B cell (primary cell): Measurements from ENCODE around the gene FAM219A. TPM values are rescaled to one million over a fixed set of nuclear protein-coding genes. Genes with fewer than 3 reads are reported as not detected.

Experiments
- ATAC-seq: fragments of 200-7000 bp; cut with Tn5 transposase; one replicate; pipeline ENCODE4 v1.10.0; 2021; ENCODE audit warnings: low read depth, mild to moderate bottlenecking, moderate number of reproducible peaks, moderate library complexity
- CTCF ChIA-PET: fragments of 350-600 bp; sonication (Branson Sonifier 250); formaldehyde crosslinking; loops from one replicate; lab custom pipeline; 2021; ENCODE audit warnings: antibody characterized with exemption, inconsistent platforms; lab: Charles Lee
- POLR2A ChIA-PET: fragments of 350-600 bp; sonication (Branson Sonifier 250); formaldehyde crosslinking; loops from one replicate; lab custom pipeline; 2021; ENCODE audit warnings: antibody characterized with exemption; lab: Charles Lee
- DNase-seq: peaks from one replicate; pipeline ENCODE4 v3.0.0; 2013
- H2AFZ ChIP-seq: 2 replicates; pipeline ENCODE4 v1.6.1; 2012; ENCODE audit warnings: mild to moderate bottlenecking, low read depth, low read length; ENCODE audit not compliant: insufficient read depth, poor library complexity, severe bottlenecking
- H3K27ac ChIP-seq, 2 donors: 1 replicate in 1 of 2; 2 replicates in 1 of 2; pipeline ENCODE4 v1.5.1; 2012 to 2013; ENCODE audit warnings: low read length in 2 of 2, mild to moderate bottlenecking in 2 of 2, moderate library complexity in 1 of 2
- H3K27me3 ChIP-seq, 4 experiments: fragments of 200-600 bp in 1 of 4; sonication (generic) in 1 of 4; replicated peaks in 1 of 4; 1 replicate in 2 of 4; 2 replicates in 2 of 4; pipeline versions ENCODE4 v1.6.1 to v1.7.0; 2013 to 2016; ENCODE audit warnings: low read length in 3 of 4, mild to moderate bottlenecking in 2 of 4, mixed read lengths in 1 of 4, moderate library complexity in 1 of 4; ENCODE audit not compliant: insufficient read depth in 4 of 4, control insufficient read depth in 3 of 4; ENCODE audit errors: control extremely low read depth in 1 of 4
- H3K36me3 ChIP-seq, 2 experiments: replicated peaks in 1 of 2; 1 replicate in 1 of 2; 2 replicates in 1 of 2; pipeline versions ENCODE4 v1.6.1 to v1.7.1; 2013; ENCODE audit warnings: low read length in 1 of 2; ENCODE audit not compliant: insufficient read depth in 2 of 2, control insufficient read depth in 1 of 2; ENCODE audit errors: control extremely low read depth in 1 of 2, extremely low read depth in 1 of 2
- H3K4me1 ChIP-seq, 2 donors: fragments of 200-600 bp in 1 of 2; sonication (generic) in 1 of 2; 1 replicate in 1 of 2; 2 replicates in 1 of 2; pipeline versions ENCODE4 v1.5.1 to v1.6.1; 2013 to 2017; ENCODE audit warnings: low read length in 2 of 2; ENCODE audit not compliant: control insufficient read depth in 2 of 2, insufficient read depth in 2 of 2
- H3K4me2 ChIP-seq: replicated peaks from 2 replicates; pipeline ENCODE3; 2012; ENCODE audit warnings: mild to moderate bottlenecking, low read depth, low read length; ENCODE audit not compliant: poor library complexity, severe bottlenecking
- H3K4me3 ChIP-seq, 5 experiments: fragments of 200-600 bp in 1 of 5; sonication (generic) in 1 of 5; 1 replicate in 3 of 5; 2 replicates in 2 of 5; pipeline versions ENCODE4 v1.5.1 to v1.7.0; 2011 to 2016; ENCODE audit warnings: low read length in 4 of 5, mild to moderate bottlenecking in 4 of 5, low read depth in 2 of 5, control low read depth in 1 of 5, moderate library complexity in 1 of 5; ENCODE audit not compliant: insufficient read depth in 1 of 5; ENCODE audit errors: control extremely low read depth in 1 of 5, extremely low read depth in 1 of 5
- H3K79me2 ChIP-seq: fragments of 200-600 bp; sonication (generic); one replicate; pipeline ENCODE4 v1.6.0; 2016; ENCODE audit warnings: low read length; ENCODE audit not compliant: control insufficient read depth, insufficient read depth
- H3K9ac ChIP-seq: fragments of 200-600 bp; sonication (generic); 2 replicates; pipeline ENCODE4 v1.6.1; 2017; ENCODE audit warnings: mild to moderate bottlenecking, low read length, moderate library complexity
- H3K9me3 ChIP-seq, 3 donors: one replicate each; pipeline versions ENCODE4 v1.6.1 to v1.7.1; 2013; ENCODE audit warnings: low read length in 2 of 3; ENCODE audit not compliant: control insufficient read depth in 2 of 3, insufficient read depth in 1 of 3; ENCODE audit errors: control extremely low read depth in 1 of 3
- H4K20me1 ChIP-seq: 2 replicates; pipeline ENCODE4 v1.6.0; 2012; ENCODE audit warnings: mild to moderate bottlenecking, low read length; ENCODE audit not compliant: insufficient read depth, control insufficient read depth, poor library complexity, severe bottlenecking
- H3K27ac Mint-ChIP-seq: one replicate; pipeline ENCODE4 v1.8.0; 2021; ENCODE audit warnings: mixed read lengths
- H3K27me3 Mint-ChIP-seq: one replicate; pipeline ENCODE4 v1.8.0; 2021; ENCODE audit warnings: mixed read lengths
- H3K4me1 Mint-ChIP-seq: one replicate; pipeline ENCODE4 v1.8.0; 2021; ENCODE audit warnings: mixed read lengths
- H3K4me3 Mint-ChIP-seq: one replicate; pipeline ENCODE4 v1.8.0; 2021; ENCODE audit warnings: mixed read lengths
- H3K9me3 Mint-ChIP-seq: one replicate; pipeline ENCODE4 v1.8.0; 2022; ENCODE audit warnings: mixed read lengths; ENCODE audit not compliant: insufficient read depth
- CTCF ChIP-seq: fragments of 200-600 bp; IDR thresholded peaks from one replicate; pipeline ENCODE4 v1.8.0; 2022; ENCODE audit warnings: antibody characterized with exemption, mild to moderate bottlenecking
- EZH2 ChIP-seq: IDR thresholded peaks from 2 replicates; pipeline ENCODE4 v1.6.1; 2012; ENCODE audit warnings: borderline replicate concordance, low read depth, mild to moderate bottlenecking, moderate library complexity, low read length; ENCODE audit not compliant: insufficient read depth, poor library complexity, severe bottlenecking
- WGBS: methylation state at CpG from one replicate; pipeline ENCODE4 v1.1.5; 2013; ENCODE audit warnings: missing lambda C conversion rate; ENCODE audit not compliant: insufficient coverage; 5-methylcytosine and 5-hydroxymethylcytosine counted together
- intact Hi-C: fragments of 100-400 bp; cut with micrococcal nuclease; formaldehyde crosslinking; loops from one replicate; pipeline ENCODE4 v1.10.0; 2022
- polyA plus RNA-seq: library from polyadenylated mRNA; depleted of rRNA; stranded (reverse); fragments of >200 nt; gene quantifications from 2 replicates; pipeline ENCODE4 v1.2.3, GENCODE V29; 2012
- total RNA-seq, 2 donors: library from RNA; stranded (reverse); fragments of 120-200 nt in 1 of 2; gene quantifications; 1 replicate in 1 of 2; 2 replicates in 1 of 2; pipeline versions ENCODE4 v1.2.3 to v1.2.4, GENCODE V29; 2013 to 2022

FAM219A gene
- total and polyA plus RNA-seq, 2 donors (not counting 1 experiment from before 2014, with no cell fraction given), result 12.9 to 17.3 TPM

GRCh38 chr9:34375901-34376595 is 82.3 kb downstream of the FAM219A start:
- 5% methylated on average over 20 of the region's 22 CpGs for WGBS
- H3K79me2 ChIP-seq, result no peaks in the 10 kb centered on the region
- H3K4me2 ChIP-seq, result peak overlapping the region; percentile 99
- H3K27me3 ChIP-seq, result peaks cover 0 to 9% (median 2%) of the 10 kb centered on the region in 4 experiments
- peaks cover 25 to 38% of the 10 kb centered on the region in 2 donors for H3K4me1 ChIP-seq
- H3K4me3 ChIP-seq, result peak overlapping the region; percentile 69 to 85 (median 80)
- ATAC-seq (peak; percentile 13), DNase-seq (peak; percentile 76)
- no peaks in the 10 kb centered on the region for H3K27me3 Mint-ChIP-seq
- peaks cover 34% of the 10 kb centered on the region for H3K4me1 Mint-ChIP-seq
- intact Hi-C loops, result loop anchor here (1.0 to 10.0 kb wide), 12 partner anchors 47 to 901 kb away; partner anchors contain the start of genes ATOSB, DCAF12, DNAI1 and FAM219A
- H3K36me3 ChIP-seq, result no peaks in the 10 kb centered on the region
- peak overlapping the region; percentile 77 for H3K9ac ChIP-seq
- H2AFZ ChIP-seq, result peak overlapping the region; percentile 87
- peaks cover 0 to 28% (median 0%) of the 10 kb centered on the region in 3 donors for H3K9me3 ChIP-seq
- H3K9me3 Mint-ChIP-seq, result no peaks in the 10 kb centered on the region
- TF ChIP-seq CTCF (peak; percentile 55), EZH2 (no peak)
- peak overlapping the region; percentile 91 for H3K27ac Mint-ChIP-seq
- H3K27ac ChIP-seq, result no peak overlapping the region
- ChIA-PET POLR2A (interaction anchor here (0.6 to 1.9 kb wide), 3 partner anchors 44 to 194 kb away, joined by 4 to 5 read pairs (median 4); no protein-coding TSS in a partner anchor), CTCF (interaction anchor here (1.0 to 5.7 kb wide), 5 partner anchors 28 to 561 kb away, joined by 3 to 72 read pairs (median 5); no protein-coding TSS in a partner anchor)
- H3K4me3 Mint-ChIP-seq, result peak overlapping the region; percentile 98
- H4K20me1 ChIP-seq, result no peaks in the 10 kb centered on the region
